ENCODE results near the gene VPS13D. TPM values are rescaled to one million over a fixed set of nuclear protein-coding genes. Genes with fewer than 3 reads are reported as not detected.

Gene VPS13D
- total RNA-seq, 2 experiments from 2014 or later, result 25.0 to 25.4 TPM

- H3K27ac Mint-ChIP-seq, result no peak overlapping the region
- peaks cover 40% of the 10 kb centered on the region for H3K36me3 Mint-ChIP-seq
- no peaks in the 10 kb centered on the region for H3K27me3 Mint-ChIP-seq
- no peaks in the 10 kb centered on the region for H3K4me1 Mint-ChIP-seq (ENCODE audit: low read depth)
- ChIA-PET CTCF (interaction anchor here (0.7 to 11.6 kb wide), 15 partner anchors 13 to 382 kb away, joined by 3 to 118 read pairs (median 3); no protein-coding TSS in a partner anchor), POLR2A (interaction anchor here (1.3 kb wide), 1 partner anchor 24 kb away, joined by 3 read pairs; no protein-coding TSS in a partner anchor)
- intact Hi-C loops (cut with micrococcal nuclease), result no loop called here
- H3K4me3 Mint-ChIP-seq, result no peak overlapping the region
- H3K9me3 Mint-ChIP-seq, result no peaks in the 10 kb centered on the region
- peak; percentile 26 for DNase-seq
Observed at GRCh38 chr1:12276225-12276624, 46.4 kb downstream of the VPS13D start.

GRCh38 chr1:12279003-12279402 lies 49.2 kb downstream of the VPS13D start:
- no peak overlapping the region for H3K4me3 Mint-ChIP-seq
- CTCF ChIA-PET, result interaction anchor here (0.6 to 11.6 kb wide), 10 partner anchors 18 to 465 kb away, joined by 3 to 118 read pairs (median 4); no protein-coding TSS in a partner anchor
- intact Hi-C loops (cut with micrococcal nuclease), result no loop called here
- H3K4me1 Mint-ChIP-seq (ENCODE audit: low read depth), result no peaks in the 10 kb centered on the region
- POLR2A ChIA-PET, result no interaction called here
- H3K27ac Mint-ChIP-seq, result no peak overlapping the region
- peaks cover 40% of the 10 kb centered on the region for H3K36me3 Mint-ChIP-seq
- no peaks in the 10 kb centered on the region for H3K27me3 Mint-ChIP-seq
- H3K9me3 Mint-ChIP-seq, result no peaks in the 10 kb centered on the region
- DNase-seq, result no peak

GRCh38 chr1:12279728-12280464 lies 50.1 kb downstream of the VPS13D start:
- Mint-ChIP-seq H3K27me3 (no peaks in the 10 kb centered on the region), H3K4me3 (no peak overlapping the region), H3K36me3 (peaks cover 45% of the 10 kb centered on the region), H3K4me1 (ENCODE audit: low read depth) (no peaks in the 10 kb centered on the region), H3K9me3 (no peaks in the 10 kb centered on the region), H3K27ac (no peak overlapping the region)
- intact Hi-C loops (cut with micrococcal nuclease), result no loop called here
- DNase-seq, result no peak
- POLR2A ChIA-PET, result no interaction called here
- CTCF ChIA-PET, result interaction anchor here (0.9 to 11.6 kb wide), 2 partner anchors 37 to 378 kb away, joined by 3 to 118 read pairs; no protein-coding TSS in a partner anchor

- ChIA-PET POLR2A (no interaction called here), CTCF (interaction anchor here (1.5 kb wide), 1 partner anchor 11 kb away, joined by 3 read pairs; no protein-coding TSS in a partner anchor)
- no peaks in the 10 kb centered on the region for H3K27me3 Mint-ChIP-seq
- H3K4me3 Mint-ChIP-seq, result no peak overlapping the region
- DNase-seq, result no peak
- no peak overlapping the region for H3K27ac Mint-ChIP-seq
- intact Hi-C loops (cut with micrococcal nuclease), result no loop called here
- H3K9me3 Mint-ChIP-seq, result no peaks in the 10 kb centered on the region
- peaks cover 32% of the 10 kb centered on the region for H3K36me3 Mint-ChIP-seq
- H3K4me1 Mint-ChIP-seq (ENCODE audit: low read depth), result peaks cover 6% of the 10 kb centered on the region
Observed at GRCh38 chr1:12282142-12282541, 52.3 kb downstream of the VPS13D start.

- ChIA-PET CTCF (no interaction called here), POLR2A (no interaction called here)
- no peaks in the 10 kb centered on the region for H3K9me3 Mint-ChIP-seq
- peaks cover 9% of the 10 kb centered on the region for H3K4me1 Mint-ChIP-seq (ENCODE audit: low read depth)
- intact Hi-C loops (cut with micrococcal nuclease), result no loop called here
- H3K4me3 Mint-ChIP-seq, result no peak overlapping the region
- no peak for DNase-seq
- no peaks in the 10 kb centered on the region for H3K27me3 Mint-ChIP-seq
- no peak overlapping the region for H3K27ac Mint-ChIP-seq
- H3K36me3 Mint-ChIP-seq, result peaks cover 22% of the 10 kb centered on the region
Observed at GRCh38 chr1:12284486-12284885, 54.7 kb downstream of the VPS13D start.

GRCh38 chr1:12285496-12286143 lies 55.8 kb downstream of the VPS13D start:
- ChIA-PET POLR2A (no interaction called here), CTCF (no interaction called here)
- no peak overlapping the region for H3K27ac Mint-ChIP-seq
- H3K36me3 Mint-ChIP-seq, result peaks cover 24% of the 10 kb centered on the region
- no peaks in the 10 kb centered on the region for H3K9me3 Mint-ChIP-seq
- DNase-seq, result no peak
- no peaks in the 10 kb centered on the region for H3K27me3 Mint-ChIP-seq
- intact Hi-C loops (cut with micrococcal nuclease), result no loop called here
- no peak overlapping the region for H3K4me3 Mint-ChIP-seq
- H3K4me1 Mint-ChIP-seq (ENCODE audit: low read depth), result peaks cover 9% of the 10 kb centered on the region

GRCh38 chr1:12287869-12288268 lies 58.0 kb downstream of the VPS13D start:
- POLR2A ChIA-PET, result no interaction called here
- H3K27ac Mint-ChIP-seq, result no peak overlapping the region

GRCh38 chr1:12290828-12291227 lies 61.0 kb downstream of the VPS13D start:
- CTCF ChIA-PET, result no interaction called here
- Mint-ChIP-seq H3K27ac (no peak overlapping the region), H3K9me3 (no peaks in the 10 kb centered on the region), H3K36me3 (peaks cover 24% of the 10 kb centered on the region), H3K4me3 (no peak overlapping the region), H3K4me1 (ENCODE audit: low read depth) (peaks cover 10% of the 10 kb centered on the region), H3K27me3 (no peaks in the 10 kb centered on the region)
- intact Hi-C loops (cut with micrococcal nuclease), result loop anchor here (10.0 kb wide), 1 partner anchor 94 kb away; no protein-coding TSS in a partner anchor
- POLR2A ChIA-PET, result no interaction called here
- no peak for DNase-seq

More at GRCh38 chr1:12287869-12288268, 58.0 kb downstream of the VPS13D start:
- no peaks in the 10 kb centered on the region for H3K9me3 Mint-ChIP-seq
- H3K4me1 Mint-ChIP-seq (ENCODE audit: low read depth), result peaks cover 9% of the 10 kb centered on the region
- intact Hi-C loops (cut with micrococcal nuclease), result no loop called here
- no peaks in the 10 kb centered on the region for H3K27me3 Mint-ChIP-seq
- CTCF ChIA-PET, result interaction anchor here (1.0 kb wide), 2 partner anchors 13 to 44 kb away, joined by 3 read pairs; no protein-coding TSS in a partner anchor
- H3K36me3 Mint-ChIP-seq, result peaks cover 23% of the 10 kb centered on the region
- DNase-seq, result no peak
- H3K4me3 Mint-ChIP-seq, result no peak overlapping the region

- ChIA-PET POLR2A (no interaction called here), CTCF (interaction anchor here (0.9 to 1.1 kb wide), 4 partner anchors 10 to 327 kb away, joined by 3 to 5 read pairs (median 3); no protein-coding TSS in a partner anchor)
- Mint-ChIP-seq H3K4me1 (ENCODE audit: low read depth) (peaks cover 22% of the 10 kb centered on the region), H3K27me3 (no peaks in the 10 kb centered on the region), H3K9me3 (no peaks in the 10 kb centered on the region), H3K36me3 (peaks cover 20% of the 10 kb centered on the region), H3K4me3 (no peak overlapping the region), H3K27ac (no peak overlapping the region)
- intact Hi-C loops (cut with micrococcal nuclease), result loop anchor here (10.0 kb wide), 1 partner anchor 91 kb away; no protein-coding TSS in a partner anchor
- DNase-seq, result no peak
Observed at GRCh38 chr1:12293416-12293815, 63.6 kb downstream of the VPS13D start.

- DNase-seq, result no peak
- H3K36me3 Mint-ChIP-seq, result peaks cover 26% of the 10 kb centered on the region
- ChIA-PET CTCF (interaction anchor here (0.9 to 1.1 kb wide), 3 partner anchors 11 to 169 kb away, joined by 3 to 5 read pairs (median 3); no protein-coding TSS in a partner anchor), POLR2A (no interaction called here)
- H3K27ac Mint-ChIP-seq, result no peak overlapping the region
- H3K4me3 Mint-ChIP-seq, result no peak overlapping the region
- no peaks in the 10 kb centered on the region for H3K27me3 Mint-ChIP-seq
- intact Hi-C loops (cut with micrococcal nuclease), result loop anchor here (10.0 kb wide), 1 partner anchor 91 kb away; no protein-coding TSS in a partner anchor
- H3K9me3 Mint-ChIP-seq, result no peaks in the 10 kb centered on the region
- H3K4me1 Mint-ChIP-seq (ENCODE audit: low read depth), result peaks cover 24% of the 10 kb centered on the region
Observed at GRCh38 chr1:12294076-12294475, 64.2 kb downstream of the VPS13D start.

GRCh38 chr1:12296016-12296415 lies 66.2 kb downstream of the VPS13D start:
- H3K9me3 Mint-ChIP-seq, result no peaks in the 10 kb centered on the region

GRCh38 chr1:12296623-12297022 lies 66.8 kb downstream of the VPS13D start:
- no peak overlapping the region for H3K27ac Mint-ChIP-seq
- H3K36me3 Mint-ChIP-seq, result peaks cover 31% of the 10 kb centered on the region
- no peak overlapping the region for H3K4me3 Mint-ChIP-seq
- POLR2A ChIA-PET, result interaction anchor here (0.8 to 1.4 kb wide), 3 partner anchors 139 to 321 kb away, joined by 3 to 6 read pairs (median 4); partner anchors contain the start of gene DHRS3
- CTCF ChIA-PET, result interaction anchor here (0.7 to 3.7 kb wide), 6 partner anchors 19 to 362 kb away, joined by 4 to 18 read pairs (median 10); partner anchors contain the start of gene DHRS3
- H3K4me1 Mint-ChIP-seq (ENCODE audit: low read depth), result peaks cover 24% of the 10 kb centered on the region
- no peak for DNase-seq
- H3K27me3 Mint-ChIP-seq, result no peaks in the 10 kb centered on the region
- intact Hi-C loops (cut with micrococcal nuclease), result loop anchor here (1.0 to 10.0 kb wide), 6 partner anchors 48 to 321 kb away; partner anchors contain the start of gene DHRS3
- H3K9me3 Mint-ChIP-seq, result no peaks in the 10 kb centered on the region

More at GRCh38 chr1:12296016-12296415, 66.2 kb downstream of the VPS13D start:
- no peak overlapping the region for H3K27ac Mint-ChIP-seq
- no peak overlapping the region for H3K4me3 Mint-ChIP-seq
- CTCF ChIA-PET, result interaction anchor here (0.7 to 3.7 kb wide), 6 partner anchors 19 to 363 kb away, joined by 4 to 18 read pairs (median 10); partner anchors contain the start of gene DHRS3
- H3K4me1 Mint-ChIP-seq (ENCODE audit: low read depth), result peaks cover 24% of the 10 kb centered on the region
- H3K27me3 Mint-ChIP-seq, result no peaks in the 10 kb centered on the region
- POLR2A ChIA-PET, result interaction anchor here (0.8 to 1.4 kb wide), 3 partner anchors 140 to 322 kb away, joined by 3 to 6 read pairs (median 4); partner anchors contain the start of gene DHRS3
- H3K36me3 Mint-ChIP-seq, result peaks cover 32% of the 10 kb centered on the region
- intact Hi-C loops (cut with micrococcal nuclease), result loop anchor here (1.0 to 10.0 kb wide), 6 partner anchors 49 to 321 kb away; partner anchors contain the start of gene DHRS3
- DNase-seq, result no peak
